Uterus (tissue), 2 donors: ENCODE measurements around the gene SLC25A38.

ENCODE experiments used
- CTCF ChIP-seq, 4 experiments: fragments of 200-600 bp in 2 of 4; fragments of 450-650 bp in 2 of 4; sonication (generic) in 2 of 4; IDR thresholded peaks; one replicate each; pipeline ENCODE4 v1.5.1; 2016 to 2019; ENCODE audit warnings: antibody characterized with exemption in 4 of 4, mild to moderate bottlenecking in 2 of 4, moderate library complexity in 1 of 4
- POLR2A ChIP-seq, 2 donors: fragments of 450-650 bp; IDR thresholded peaks; one replicate each; pipeline ENCODE4 v1.6.1; 2016; ENCODE audit warnings: antibody characterized with exemption in 2 of 2, mild to moderate bottlenecking in 1 of 2, moderate library complexity in 1 of 2

GRCh38 chr3:39407259-39407629 is 24.1 kb downstream of the SLC25A38 start:
- TF ChIP-seq POLR2A (IDR thresholded peaks at IDR 0.05), result no peak
- no peak for TF ChIP-seq CTCF (IDR thresholded peaks at IDR 0.05)
